ENCODE data around the gene TRPV3. TPM values are rescaled to one million over a fixed set of nuclear protein-coding genes. Genes with fewer than 3 reads are reported as not detected.
"Not testable (repeated sequence)": the region's sequence is repeated elsewhere in the genome, so short reads cannot be mapped to it uniquely, and the experiment has no call there.

TRPV3 gene
- total RNA-seq, 2 experiments from 2014 or later: 0.69 to 0.79 TPM

GRCh38 chr17:3532106-3532858 is 25.3 kb downstream of the TRPV3 start:
- DNase-seq (no peak), ATAC-seq (ENCODE audit: low read depth) (no peak)
- H3K27ac Mint-ChIP-seq: no peak overlapping the region
- H3K4me3 Mint-ChIP-seq: no peak overlapping the region
- H3K27me3 Mint-ChIP-seq: peaks cover 6% of the 10 kb centered on the region
- H3K36me3 Mint-ChIP-seq: no peaks in the 10 kb centered on the region
- H3K9me3 Mint-ChIP-seq: no peaks in the 10 kb centered on the region
- H3K4me1 Mint-ChIP-seq: peaks cover 4% of the 10 kb centered on the region
- POLR2A ChIA-PET: no interaction called here

- DNase-seq (no peak), ATAC-seq (ENCODE audit: low read depth) (no peak)
- H3K4me3 Mint-ChIP-seq: no peak overlapping the region
- POLR2A ChIA-PET: no interaction called here
- peaks cover 5% of the 10 kb centered on the region for H3K27me3 Mint-ChIP-seq
- H3K27ac Mint-ChIP-seq: no peak overlapping the region
- H3K36me3 Mint-ChIP-seq: no peaks in the 10 kb centered on the region
- H3K4me1 Mint-ChIP-seq: peaks cover 4% of the 10 kb centered on the region
- no peaks in the 10 kb centered on the region for H3K9me3 Mint-ChIP-seq
Observed at GRCh38 chr17:3531266-3532101, 26.1 kb downstream of the TRPV3 start.

- H3K4me1 Mint-ChIP-seq: peaks cover 4% of the 10 kb centered on the region
- H3K27me3 Mint-ChIP-seq: no peaks in the 10 kb centered on the region
- H3K27ac Mint-ChIP-seq: no peak overlapping the region
- POLR2A ChIA-PET: no interaction called here
- DNase-seq (no peak), ATAC-seq (ENCODE audit: low read depth) (no peak)
- H3K36me3 Mint-ChIP-seq: no peaks in the 10 kb centered on the region
- no peaks in the 10 kb centered on the region for H3K9me3 Mint-ChIP-seq
- no peak overlapping the region for H3K4me3 Mint-ChIP-seq
Observed at GRCh38 chr17:3529817-3530741, 27.5 kb downstream of the TRPV3 start.

GRCh38 chr17:3528880-3529511 is 28.6 kb downstream of the TRPV3 start:
- Mint-ChIP-seq H3K36me3 (no peaks in the 10 kb centered on the region), H3K27ac (no peak overlapping the region), H3K4me3 (no peak overlapping the region), H3K27me3 (no peaks in the 10 kb centered on the region), H3K9me3 (no peaks in the 10 kb centered on the region), H3K4me1 (no peaks in the 10 kb centered on the region)
- DNase-seq: no peak
- no peak for ATAC-seq (ENCODE audit: low read depth)
- POLR2A ChIA-PET: no interaction called here

- H3K27me3 Mint-ChIP-seq: no peaks in the 10 kb centered on the region
- no peak overlapping the region for H3K4me3 Mint-ChIP-seq
- POLR2A ChIA-PET: no interaction called here
- DNase-seq (no peak), ATAC-seq (ENCODE audit: low read depth) (no peak)
- H3K36me3 Mint-ChIP-seq: no peaks in the 10 kb centered on the region
- no peak overlapping the region for H3K27ac Mint-ChIP-seq
- H3K4me1 Mint-ChIP-seq: no peaks in the 10 kb centered on the region
- H3K9me3 Mint-ChIP-seq: no peaks in the 10 kb centered on the region
Observed at GRCh38 chr17:3528403-3528851, 29.2 kb downstream of the TRPV3 start.

GRCh38 chr17:3527896-3528295 is 29.7 kb downstream of the TRPV3 start:
- Mint-ChIP-seq H3K27ac (no peak overlapping the region), H3K4me1 (no peaks in the 10 kb centered on the region), H3K27me3 (no peaks in the 10 kb centered on the region), H3K4me3 (no peak overlapping the region), H3K9me3 (no peaks in the 10 kb centered on the region), H3K36me3 (no peaks in the 10 kb centered on the region)
- no peak for ATAC-seq (ENCODE audit: low read depth)
- DNase-seq: no peak
- POLR2A ChIA-PET: no interaction called here

GRCh38 chr17:3527468-3527867 is 30.1 kb downstream of the TRPV3 start:
- Mint-ChIP-seq H3K4me3 (no peak overlapping the region), H3K36me3 (no peaks in the 10 kb centered on the region), H3K27me3 (no peaks in the 10 kb centered on the region), H3K27ac (no peak overlapping the region), H3K9me3 (no peaks in the 10 kb centered on the region), H3K4me1 (no peaks in the 10 kb centered on the region)
- POLR2A ChIA-PET: no interaction called here
- no peak for ATAC-seq (ENCODE audit: low read depth)
- DNase-seq: no peak

- Mint-ChIP-seq H3K36me3 (no peaks in the 10 kb centered on the region), H3K4me3 (no peak overlapping the region), H3K4me1 (no peaks in the 10 kb centered on the region), H3K9me3 (no peaks in the 10 kb centered on the region), H3K27me3 (no peaks in the 10 kb centered on the region), H3K27ac (no peak overlapping the region)
- ATAC-seq (ENCODE audit: low read depth) (no peak), DNase-seq (no peak)
- POLR2A ChIA-PET: no interaction called here
Observed at GRCh38 chr17:3526971-3527370, 30.6 kb downstream of the TRPV3 start.

GRCh38 chr17:3526491-3526890 is 31.1 kb downstream of the TRPV3 start:
- DNase-seq (no peak), ATAC-seq (ENCODE audit: low read depth) (no peak)
- Mint-ChIP-seq H3K27me3 (no peaks in the 10 kb centered on the region), H3K36me3 (no peaks in the 10 kb centered on the region), H3K9me3 (no peaks in the 10 kb centered on the region), H3K4me1 (no peaks in the 10 kb centered on the region), H3K4me3 (no peak overlapping the region), H3K27ac (no peak overlapping the region)
- POLR2A ChIA-PET: no interaction called here

GRCh38 chr17:3524024-3524423 is 33.6 kb downstream of the TRPV3 start:
- POLR2A ChIA-PET: no interaction called here
- no peak for ATAC-seq (ENCODE audit: low read depth)
- Mint-ChIP-seq H3K4me1 (no peaks in the 10 kb centered on the region), H3K36me3 (no peaks in the 10 kb centered on the region), H3K4me3 (no peak overlapping the region), H3K27ac (no peak overlapping the region), H3K27me3 (no peaks in the 10 kb centered on the region), H3K9me3 (no peaks in the 10 kb centered on the region)
- DNase-seq: no peak

- H3K4me3 Mint-ChIP-seq; H3K4me1 Mint-ChIP-seq; DNase-seq; H3K27me3 Mint-ChIP-seq; H3K9me3 Mint-ChIP-seq; H3K27ac Mint-ChIP-seq; H3K36me3 Mint-ChIP-seq; ATAC-seq (ENCODE audit: low read depth); POLR2A ChIA-PET: not testable (repeated sequence)
Observed at GRCh38 chr17:3519472-3519871, 38.1 kb downstream of the TRPV3 start.

- POLR2A ChIA-PET: no interaction called here
- Mint-ChIP-seq H3K27ac (no peak overlapping the region), H3K4me3 (no peak overlapping the region), H3K27me3 (no peaks in the 10 kb centered on the region), H3K36me3 (no peaks in the 10 kb centered on the region), H3K9me3 (no peaks in the 10 kb centered on the region), H3K4me1 (no peaks in the 10 kb centered on the region)
- ATAC-seq (ENCODE audit: low read depth): no peak
- DNase-seq: no peak
Observed at GRCh38 chr17:3514873-3515272, 42.7 kb downstream of the TRPV3 start.

- DNase-seq; H3K4me1 Mint-ChIP-seq; H3K4me3 Mint-ChIP-seq; POLR2A ChIA-PET; H3K27me3 Mint-ChIP-seq; H3K27ac Mint-ChIP-seq; H3K9me3 Mint-ChIP-seq; H3K36me3 Mint-ChIP-seq; ATAC-seq (ENCODE audit: low read depth): not testable (repeated sequence)
Observed at GRCh38 chr17:3514167-3514566, 43.4 kb downstream of the TRPV3 start.
